DND-41 (cell line): ENCODE measurements around the gene ZIC2.

ENCODE experiments used
- ATAC-seq: fragments of 200-7000 bp; cut with Tn5 transposase; 3 replicates; pipeline ENCODE4 v1.9.1; 2021; ENCODE audit warnings: low read depth; ENCODE audit not compliant: insufficient read depth
- DNase-seq: peaks from one replicate; pipeline ENCODE4 v3.0.0-alpha.2; 2020
- H2AFZ ChIP-seq: 2 replicates; pipeline ENCODE4 v1.6.0; 2012; ENCODE audit warnings: low read depth, low read length
- H3K27ac ChIP-seq: 2 replicates; pipeline ENCODE4 v1.5.1; 2012; ENCODE audit warnings: low read length, inconsistent platforms
- H3K27me3 ChIP-seq: fragments of 200-600 bp; sonication (generic); 2 replicates; pipeline ENCODE4 v1.6.0; 2012; ENCODE audit warnings: low read length, mild to moderate bottlenecking, inconsistent platforms; ENCODE audit not compliant: insufficient read depth, poor library complexity
- H3K36me3 ChIP-seq: 2 replicates; pipeline ENCODE4 v1.5.1; 2012; ENCODE audit warnings: low read length, inconsistent platforms; ENCODE audit not compliant: insufficient read depth
- H3K4me1 ChIP-seq: 2 replicates; pipeline ENCODE4 v1.5.1; 2012; ENCODE audit warnings: mild to moderate bottlenecking, low read length; ENCODE audit not compliant: insufficient read depth
- H3K4me2 ChIP-seq: 2 replicates; pipeline ENCODE4 v1.6.0; 2012; ENCODE audit warnings: mild to moderate bottlenecking, moderate library complexity, low read length, inconsistent platforms; ENCODE audit not compliant: insufficient read depth
- H3K4me3 ChIP-seq, 2 experiments: fragments of 200-600 bp in 1 of 2; shearing (Covaris generic) in 1 of 2; 2 replicates each; pipeline ENCODE4 v1.5.1; 2012 to 2016; ENCODE audit warnings: inconsistent platforms in 2 of 2, low read length in 2 of 2, mild to moderate bottlenecking in 2 of 2, low read depth in 1 of 2, moderate library complexity in 1 of 2
- H3K79me2 ChIP-seq: 2 replicates; pipeline ENCODE4 v1.6.0; 2012; ENCODE audit warnings: low read length, inconsistent platforms; ENCODE audit not compliant: insufficient read depth
- H3K9ac ChIP-seq: 2 replicates; pipeline ENCODE4 v1.6.0; 2012; ENCODE audit warnings: low read depth, mild to moderate bottlenecking, inconsistent platforms, low read length, moderate library complexity
- H3K9me3 ChIP-seq: 2 replicates; pipeline ENCODE4 v1.5.1; 2012; ENCODE audit warnings: low read length, moderate library complexity, mild to moderate bottlenecking, inconsistent platforms; ENCODE audit not compliant: insufficient read depth, severe bottlenecking
- H4K20me1 ChIP-seq: 2 replicates; pipeline ENCODE4 v1.6.0; 2012; ENCODE audit warnings: low read length; ENCODE audit not compliant: insufficient read depth
- EZH2 ChIP-seq: IDR thresholded peaks from 3 replicates; pipeline ENCODE4 v1.6.1; 2012; ENCODE audit warnings: borderline replicate concordance, low read depth, mild to moderate bottlenecking, moderate library complexity, low read length, inconsistent platforms; ENCODE audit not compliant: severe bottlenecking
- TF ChIP-seq, protein P1 (sequence below): IDR thresholded peaks from 2 replicates; pipeline ENCODE4 v1.5.1; 2012; ENCODE audit warnings: borderline replicate concordance, low read length, moderate library complexity, mild to moderate bottlenecking; ENCODE audit not compliant: poor library complexity, severe bottlenecking; ENCODE audit errors: extremely low read depth

The ZIC2 gene

GRCh38 chr13:99965329-99966000 is 16.1 kb upstream of the ZIC2 start:
- Histone ChIP-seq H3K9ac (no peak overlapping the region), H3K79me2 (no peaks in the 10 kb centered on the region), H2AFZ (no peak overlapping the region), H4K20me1 (no peaks in the 10 kb centered on the region), H3K9me3 (no peaks in the 10 kb centered on the region), H3K4me3 (no peak overlapping the region), H3K36me3 (peaks cover 4% of the 10 kb centered on the region; the same call in 1 of the 2 replicates), H3K4me1 (peaks cover 10% of the 10 kb centered on the region), H3K4me2 (no peak overlapping the region), H3K27me3 (no peaks in the 10 kb centered on the region), H3K27ac (no peak overlapping the region)
- no peak for DNase-seq
- no peak for TF ChIP-seq EZH2
- TF ChIP-seq, protein P1, sequence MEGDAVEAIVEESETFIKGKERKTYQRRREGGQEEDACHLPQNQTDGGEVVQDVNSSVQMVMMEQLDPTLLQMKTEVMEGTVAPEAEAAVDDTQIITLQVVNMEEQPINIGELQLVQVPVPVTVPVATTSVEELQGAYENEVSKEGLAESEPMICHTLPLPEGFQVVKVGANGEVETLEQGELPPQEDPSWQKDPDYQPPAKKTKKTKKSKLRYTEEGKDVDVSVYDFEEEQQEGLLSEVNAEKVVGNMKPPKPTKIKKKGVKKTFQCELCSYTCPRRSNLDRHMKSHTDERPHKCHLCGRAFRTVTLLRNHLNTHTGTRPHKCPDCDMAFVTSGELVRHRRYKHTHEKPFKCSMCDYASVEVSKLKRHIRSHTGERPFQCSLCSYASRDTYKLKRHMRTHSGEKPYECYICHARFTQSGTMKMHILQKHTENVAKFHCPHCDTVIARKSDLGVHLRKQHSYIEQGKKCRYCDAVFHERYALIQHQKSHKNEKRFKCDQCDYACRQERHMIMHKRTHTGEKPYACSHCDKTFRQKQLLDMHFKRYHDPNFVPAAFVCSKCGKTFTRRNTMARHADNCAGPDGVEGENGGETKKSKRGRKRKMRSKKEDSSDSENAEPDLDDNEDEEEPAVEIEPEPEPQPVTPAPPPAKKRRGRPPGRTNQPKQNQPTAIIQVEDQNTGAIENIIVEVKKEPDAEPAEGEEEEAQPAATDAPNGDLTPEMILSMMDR: no peak
- no peak for ATAC-seq

- Histone ChIP-seq H3K4me1 (peaks cover 12% of the 10 kb centered on the region), H3K9ac (no peak overlapping the region), H3K4me3 (no peak overlapping the region), H3K4me2 (no peak overlapping the region), H2AFZ (no peak overlapping the region), H3K9me3 (no peaks in the 10 kb centered on the region), H3K27ac (no peak overlapping the region), H3K27me3 (no peaks in the 10 kb centered on the region), H3K36me3 (peaks cover 4% of the 10 kb centered on the region; the same call in 1 of the 2 replicates), H3K79me2 (no peaks in the 10 kb centered on the region), H4K20me1 (no peaks in the 10 kb centered on the region)
- no peak for DNase-seq
- no peak for TF ChIP-seq EZH2
- ATAC-seq: no peak
Measured at GRCh38 chr13:99966064-99966805, 15.3 kb upstream of the ZIC2 start.

- DNase-seq (no peak), ATAC-seq (no peak)
- Histone ChIP-seq H3K79me2 (no peaks in the 10 kb centered on the region), H3K4me2 (no peak overlapping the region), H3K27ac (no peak overlapping the region), H3K9me3 (no peaks in the 10 kb centered on the region), H3K4me3 (no peak overlapping the region), H4K20me1 (no peaks in the 10 kb centered on the region), H3K4me1 (peaks cover 12% of the 10 kb centered on the region), H3K27me3 (no peaks in the 10 kb centered on the region), H3K9ac (no peak overlapping the region), H3K36me3 (peaks cover 4% of the 10 kb centered on the region; the same call in 1 of the 2 replicates), H2AFZ (no peak overlapping the region)
- TF ChIP-seq, protein P1: no peak
- no peak for TF ChIP-seq EZH2
Measured at GRCh38 chr13:99967498-99967868, 14.1 kb upstream of the ZIC2 start.

GRCh38 chr13:99967869-99968520 is 13.6 kb upstream of the ZIC2 start:
- Histone ChIP-seq H3K36me3 (peaks cover 4% of the 10 kb centered on the region; the same call in 1 of the 2 replicates), H3K9me3 (no peaks in the 10 kb centered on the region), H3K27me3 (no peaks in the 10 kb centered on the region), H3K4me1 (peaks cover 12% of the 10 kb centered on the region), H3K9ac (no peak overlapping the region), H4K20me1 (no peaks in the 10 kb centered on the region), H2AFZ (no peak overlapping the region), H3K27ac (no peak overlapping the region), H3K79me2 (no peaks in the 10 kb centered on the region), H3K4me2 (no peak overlapping the region), H3K4me3 (no peak overlapping the region)
- ATAC-seq: no peak
- no peak for DNase-seq
- TF ChIP-seq, protein P1: no peak
- TF ChIP-seq EZH2: no peak
